Hematopoietic multipotent progenitor cell (in vitro differentiated cells): ENCODE results near the gene PRKAR1A. TPM values are rescaled to one million over a fixed set of nuclear protein-coding genes. Genes with fewer than 3 reads are reported as not detected.
"Not testable (repeated sequence)": the region's sequence is repeated elsewhere in the genome, so short reads cannot be mapped to it uniquely, and the experiment has no call there.

Experiments
- DNase-seq, 3 donors: peaks; one replicate each; pipeline ENCODE4 v3.0.0-alpha.2; 2011 to 2015; ENCODE audit warnings: low read depth in 2 of 3, low spot score in 2 of 3
- total RNA-seq: library from RNA; depleted of rRNA; stranded (reverse); fragments of >200 nt; gene quantifications from one replicate; pipeline ENCODE4 v1.2.3, GENCODE V29; 2012

Gene PRKAR1A
- total RNA-seq, 1 donor = 97.2 TPM

DNA sequence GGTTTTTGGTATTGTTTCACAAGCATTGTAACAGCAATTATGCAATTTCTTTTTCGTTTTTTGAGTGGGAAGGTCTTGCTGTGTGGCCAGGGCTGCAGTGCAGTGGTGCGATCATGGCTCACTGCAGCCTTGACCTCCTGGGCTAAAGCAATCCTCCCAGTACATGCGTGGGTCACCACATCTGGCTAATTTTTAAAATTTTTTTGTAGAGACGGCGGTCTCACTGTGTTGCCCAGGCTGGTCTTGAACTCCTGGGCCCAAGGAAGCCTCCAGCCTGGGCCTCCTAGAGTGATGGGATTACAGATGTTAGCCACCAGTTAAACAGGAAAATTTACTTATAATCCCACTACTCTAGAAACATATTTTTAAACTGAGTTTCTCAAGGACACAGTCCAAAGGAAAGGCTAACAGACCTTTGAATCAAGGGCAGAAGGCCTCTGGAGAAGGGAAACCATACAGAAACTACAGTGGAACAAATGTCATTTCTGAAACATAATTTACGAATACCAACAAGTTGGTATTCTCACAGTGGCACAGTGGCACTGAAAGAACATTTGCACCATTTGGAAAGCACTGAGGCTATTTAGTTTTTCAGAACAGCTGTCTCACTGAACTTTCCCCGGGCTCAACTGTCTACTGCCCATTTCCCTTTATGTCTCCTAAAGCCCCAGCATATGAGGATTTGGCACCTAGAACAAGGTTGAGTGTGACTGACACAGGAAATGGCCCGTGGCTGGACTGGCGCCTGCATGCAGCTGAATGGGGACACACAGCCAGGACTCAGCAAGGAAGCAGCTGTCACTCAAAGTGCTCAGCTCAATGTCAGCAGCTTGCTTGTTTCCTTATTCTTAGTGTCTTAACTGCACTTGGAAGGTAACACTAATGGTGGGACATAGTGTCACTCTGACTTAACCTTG is 2.8 kb upstream of the PRKAR1A start:
- DNase-seq = peak in 1 of 3 donors; percentile 32

DNA sequence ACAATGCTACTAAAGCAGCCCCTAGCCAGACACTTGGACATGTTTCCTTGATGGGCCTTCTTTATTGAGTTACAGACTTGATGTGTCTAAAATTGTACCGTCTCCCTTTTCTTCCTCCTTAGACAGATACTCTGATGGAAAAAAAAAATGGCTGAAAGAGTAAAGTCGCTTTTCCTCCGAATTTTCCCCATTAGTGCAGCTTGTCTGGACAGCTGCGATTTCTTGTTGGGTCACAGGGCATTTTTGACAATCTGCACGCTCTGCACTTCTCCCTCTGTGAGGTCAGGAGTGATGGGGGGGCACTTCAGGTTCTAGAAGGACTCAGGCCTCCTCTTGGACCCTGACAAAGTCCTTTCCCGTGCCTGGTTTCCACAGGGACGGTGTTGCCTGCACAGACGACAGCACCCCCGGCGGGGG is 968 bp upstream of the PRKAR1A start:
- DNase-seq = no peak

GRCh38 chr17:68511671-68512246 is 471 bp upstream of the PRKAR1A start:
- peak; percentile 21 to 84 (median 75) for DNase-seq

- peak in 1 of 3 donors; percentile 30 for DNase-seq
Measured at GRCh38 chr17:68512960-68513474, 787 bp downstream of the PRKAR1A start.

DNA sequence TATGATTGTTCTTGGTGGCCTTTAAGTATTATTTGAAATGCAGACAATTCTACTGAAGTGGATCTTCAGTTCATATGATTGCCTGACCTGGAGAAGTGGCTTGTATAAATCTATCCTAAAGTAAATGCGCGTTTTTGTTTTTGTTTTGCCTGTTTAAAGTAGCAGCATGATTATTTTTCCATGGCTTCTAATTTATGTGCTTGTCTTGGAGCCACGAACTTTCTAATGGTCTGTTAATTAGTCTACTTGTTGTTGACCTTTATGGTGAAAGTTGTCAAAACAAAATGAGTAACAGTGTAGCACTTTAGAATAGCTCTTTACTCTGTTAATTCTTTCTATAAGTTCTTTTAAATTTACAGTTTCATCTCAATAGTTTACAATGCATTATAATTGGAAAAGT is 1.7 kb downstream of the PRKAR1A start:
- no peak for DNase-seq

DNA sequence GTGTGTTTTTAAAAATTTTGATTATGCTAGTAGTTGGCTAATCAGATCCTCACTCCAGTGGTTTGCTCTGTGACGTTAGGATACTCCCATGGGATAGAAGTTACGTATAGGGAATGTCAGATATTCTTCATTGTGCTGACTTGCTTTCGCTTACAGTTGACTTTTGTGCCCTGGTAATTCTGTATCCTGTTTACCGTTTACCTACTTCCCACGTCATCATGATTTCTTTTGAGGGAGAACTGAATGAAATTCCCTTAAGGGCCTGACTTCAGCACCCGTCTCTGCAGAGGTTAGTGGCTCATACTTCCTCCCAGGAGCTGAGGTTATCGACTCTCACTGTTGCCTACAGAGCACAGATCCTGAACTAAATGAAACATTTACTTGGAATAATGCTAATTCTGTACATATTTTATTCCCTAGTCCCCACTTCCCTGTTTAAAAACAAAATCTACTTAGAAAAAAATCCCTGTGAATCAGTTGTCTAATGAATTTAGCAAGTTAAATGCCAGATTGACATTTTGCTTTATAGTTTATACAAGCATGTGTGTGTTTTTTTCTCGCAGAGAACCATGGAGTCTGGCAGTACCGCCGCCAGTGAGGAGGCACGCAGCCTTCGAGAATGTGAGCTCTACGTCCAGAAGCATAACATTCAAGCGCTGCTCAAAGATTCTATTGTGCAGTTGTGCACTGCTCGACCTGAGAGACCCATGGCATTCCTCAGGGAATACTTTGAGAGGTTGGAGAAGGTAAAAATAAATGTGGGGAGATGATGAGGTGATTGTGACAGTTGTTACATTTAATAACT is 2.8 kb downstream of the PRKAR1A start:
- DNase-seq = no peak

GRCh38 chr17:68516732-68517131 is 4.5 kb downstream of the PRKAR1A start:
- no peak for DNase-seq

DNA sequence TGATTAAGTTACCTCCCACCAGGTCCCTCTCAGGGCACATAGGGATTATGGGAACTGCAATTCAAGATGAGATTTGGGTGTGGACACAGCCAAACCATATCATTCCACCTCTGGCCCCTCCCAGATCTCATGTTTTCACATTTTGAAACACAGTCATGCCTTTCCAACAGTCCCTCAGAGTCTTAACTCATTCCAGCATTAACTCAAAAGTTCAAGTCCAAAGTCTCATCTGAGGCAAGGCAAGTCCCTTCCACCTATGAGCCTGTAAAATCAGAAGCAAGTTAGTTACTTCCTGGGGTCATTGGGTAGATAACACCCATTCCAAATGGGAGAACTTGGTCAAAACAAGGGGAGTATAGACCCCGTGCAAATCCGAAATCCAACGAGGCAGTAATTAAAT is 5.4 kb downstream of the PRKAR1A start:
- DNase-seq = not testable (repeated sequence)

GRCh38 chr17:68518063-68518815 is 6.0 kb downstream of the PRKAR1A start:
- DNase-seq = no peak

GRCh38 chr17:68519051-68519450 is 6.8 kb downstream of the PRKAR1A start:
- DNase-seq = not testable (repeated sequence)

- DNase-seq = no peak
Measured at GRCh38 chr17:68519911-68520310, 7.7 kb downstream of the PRKAR1A start.

- no peak for DNase-seq
Measured at GRCh38 chr17:68522266-68522665, 10.0 kb downstream of the PRKAR1A start.

DNA sequence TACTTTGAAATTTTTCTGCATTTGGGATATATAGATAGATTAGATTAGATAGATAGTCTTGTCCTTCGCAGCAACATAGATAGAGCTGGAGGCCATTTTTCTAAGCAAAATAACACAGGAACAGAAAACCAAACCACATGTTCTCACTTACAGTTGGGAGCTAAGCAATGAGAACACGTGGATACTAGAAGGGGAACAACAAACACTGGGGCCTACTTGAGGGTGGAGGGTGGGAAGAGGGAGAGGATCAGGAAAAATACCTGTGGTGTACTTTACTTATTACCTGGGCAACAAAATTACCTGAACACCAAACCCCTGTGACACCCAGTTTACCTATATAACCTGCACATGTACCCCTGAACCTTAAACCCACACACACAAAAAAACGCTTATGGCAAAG is 14.3 kb downstream of the PRKAR1A start:
- DNase-seq = no peak

- no peak for DNase-seq
Measured at GRCh38 chr17:68527314-68527713, 15.1 kb downstream of the PRKAR1A start.

- DNase-seq = no peak
Measured at GRCh38 chr17:68531252-68531651, 19.0 kb downstream of the PRKAR1A start.

DNA sequence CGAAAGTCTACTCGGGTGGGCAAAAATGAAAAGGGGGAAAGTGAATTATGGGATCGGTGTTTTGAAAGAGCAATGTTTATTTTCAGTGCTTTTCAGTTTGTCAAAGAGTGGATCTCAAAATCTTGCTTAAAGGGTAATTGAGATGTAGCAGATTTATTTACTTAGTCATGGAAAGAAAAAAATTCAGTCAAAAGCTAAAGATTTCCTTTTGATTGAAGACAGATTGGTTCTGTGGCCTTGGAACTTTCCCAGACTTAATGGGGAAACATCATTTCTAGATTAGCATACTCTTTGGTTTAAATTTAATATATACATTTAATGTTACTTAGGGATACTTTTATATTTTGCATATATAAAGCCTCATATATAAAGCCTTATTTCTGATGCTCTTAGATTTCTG is 20.6 kb downstream of the PRKAR1A start:
- DNase-seq = no peak

DNA sequence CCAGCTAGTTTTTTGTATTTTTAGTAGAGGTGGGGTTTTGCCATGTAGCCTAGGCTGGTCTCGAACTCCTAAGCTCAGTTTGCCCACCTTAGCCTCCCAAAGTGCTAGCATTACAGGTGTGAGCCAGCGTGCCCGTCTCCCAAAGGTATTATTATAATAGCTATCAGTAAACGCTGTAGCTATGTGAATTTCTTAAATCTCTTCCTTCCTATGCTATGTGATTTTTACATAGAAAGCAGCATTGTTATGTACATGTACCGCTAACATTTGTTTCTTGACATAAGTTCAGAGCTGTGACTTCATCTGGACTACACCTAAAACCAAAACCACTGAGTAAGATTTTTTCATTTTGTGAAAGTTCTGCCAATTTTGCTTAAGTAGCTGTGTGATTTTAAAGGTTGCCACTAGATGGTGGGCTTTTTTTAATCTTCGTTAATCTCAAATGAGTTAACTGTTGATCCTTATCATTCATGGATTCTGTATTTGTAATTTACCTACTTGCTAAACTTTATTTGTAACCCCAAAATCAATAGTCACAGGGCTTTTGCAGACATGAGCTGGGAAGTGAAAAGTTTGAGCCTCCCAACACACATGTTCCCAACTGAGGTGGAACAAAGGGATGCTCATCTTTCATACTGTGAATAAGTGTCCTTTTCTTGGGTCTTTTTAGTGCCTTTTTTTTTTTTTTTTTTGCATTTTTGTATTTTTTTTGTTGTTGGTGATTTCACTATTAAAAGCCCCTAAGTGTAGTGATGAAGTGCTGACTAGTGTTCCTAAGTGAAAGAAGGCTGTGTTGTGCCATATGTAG is 21.9 kb downstream of the PRKAR1A start:
- DNase-seq = peak in 2 of 3 donors; percentile 18 to 37

DNA sequence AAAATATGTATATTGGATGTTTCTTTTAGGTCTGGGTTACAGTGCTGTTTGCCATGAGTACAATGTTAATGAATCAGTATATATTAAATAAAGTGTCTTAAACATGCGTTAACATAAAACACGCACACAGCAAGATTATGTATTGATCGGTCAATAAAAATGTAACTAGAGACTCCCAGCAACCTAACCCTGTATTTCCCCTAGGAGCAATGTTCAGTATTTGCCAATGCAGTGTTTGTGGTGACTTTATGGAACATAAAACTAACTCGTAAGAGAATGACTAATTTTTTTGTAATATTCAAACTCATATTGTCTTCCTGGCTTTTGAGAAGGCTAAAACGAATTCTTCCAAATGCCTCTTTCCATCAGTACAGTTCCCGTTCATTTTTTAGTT is 22.5 kb downstream of the PRKAR1A start:
- no peak for DNase-seq

DNA sequence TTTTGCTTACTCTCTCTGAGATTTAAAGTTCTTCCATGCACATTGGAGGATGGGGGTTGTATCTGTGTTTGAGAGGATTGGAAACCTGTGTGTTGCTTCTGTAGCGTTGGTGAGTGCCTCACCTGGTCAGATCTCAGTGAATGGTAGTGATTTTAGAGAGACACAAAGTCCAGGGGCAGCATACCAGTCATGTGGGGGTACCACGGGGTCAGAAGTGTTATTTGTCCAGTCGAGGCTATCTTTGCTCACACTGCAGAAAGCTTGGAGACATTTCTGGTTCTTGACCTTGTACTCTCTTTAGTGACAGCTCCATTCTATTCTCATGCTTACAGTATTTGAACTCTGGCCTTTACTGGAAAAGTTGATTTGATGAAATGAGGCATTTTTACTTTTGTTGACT is 23.7 kb downstream of the PRKAR1A start:
- DNase-seq = no peak
